ENCODE measurements around the gene INSIG1. TPM values are rescaled to one million over a fixed set of nuclear protein-coding genes. Genes with fewer than 3 reads are reported as not detected.

INSIG1 gene
- total and polyA plus RNA-seq, 2 of the 4 experiments (the other 2 are of a cell fraction): 19.0 to 26.0 TPM

DNA sequence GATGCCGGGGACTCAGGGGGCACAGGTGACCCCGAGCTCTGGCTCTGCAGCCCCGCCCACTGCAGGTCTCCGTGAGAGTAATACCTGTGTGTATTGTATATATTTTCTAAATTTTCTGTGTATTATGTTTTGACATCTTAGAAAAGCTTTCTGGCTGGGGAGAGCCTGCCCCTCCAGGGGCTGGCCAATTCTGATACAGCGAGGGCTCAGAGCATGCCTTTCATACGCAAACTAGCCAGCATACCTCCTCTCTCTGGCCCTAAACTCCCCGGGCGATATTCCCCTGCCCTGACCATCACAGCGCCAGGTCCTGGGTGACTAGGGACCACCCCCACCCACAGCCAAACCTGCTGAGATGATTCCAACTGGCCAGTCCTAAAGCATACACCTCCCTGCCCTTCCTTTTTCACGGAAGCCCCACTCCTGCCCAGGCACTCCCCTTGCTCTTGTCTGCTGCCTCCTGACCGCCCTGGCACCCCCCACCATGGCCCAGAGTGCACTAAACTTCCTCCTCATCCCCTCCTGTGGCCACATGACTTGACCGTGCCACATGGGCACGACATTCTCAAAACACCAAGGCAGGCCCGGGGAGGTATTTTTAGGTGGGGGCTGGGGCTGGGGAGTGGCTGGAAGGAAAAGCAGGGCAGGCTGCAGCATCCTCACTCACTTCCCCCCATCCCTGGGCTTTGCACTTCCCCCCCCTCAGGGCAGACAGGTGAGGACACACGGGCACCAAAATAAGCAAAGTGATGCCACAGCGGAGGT is 61.5 kb downstream of the INSIG1 start:
- ChIA-PET POLR2A (ENCODE audit: unreplicated experiment) (no interaction called here), CTCF (no interaction called here)
- intact Hi-C loops (cut with micrococcal nuclease) (no loop called here), dilution Hi-C loops (cut with HindIII; ENCODE audit: low sequenced_read_pairs, unreplicated experiment) (no loop called here), in situ Hi-C loops (cut with MboI; ENCODE audit: low sequenced_read_pairs) (no loop called here)
- Histone ChIP-seq H3K4me2 (ENCODE audit: low read depth, low read length) (no peak overlapping the region), H3K27me3 (ENCODE audit: control insufficient read depth, insufficient read depth, low read length) (peaks cover 52% of the 10 kb centered on the region), H3K4me1 (ENCODE audit: control insufficient read depth, insufficient read depth, low read length) (no peaks in the 10 kb centered on the region), H2AK9ac (replicated peaks; ENCODE audit: low read depth, low read length, poor library complexity) (no peak overlapping the region), H2BK15ac (ENCODE audit: low read depth, low read length) (no peak overlapping the region), H2BK5ac (ENCODE audit: low read depth, low read length, poor library complexity, severe bottlenecking) (no peak overlapping the region), H3K23ac (ENCODE audit: low read depth, low read length) (no peak overlapping the region), H3K56ac (ENCODE audit: extremely low read depth, insufficient read depth, low read length) (no peak overlapping the region), H4K5ac (ENCODE audit: low read depth, low read length) (no peak overlapping the region), H2BK120ac (ENCODE audit: low read depth, low read length) (no peak overlapping the region), H4K8ac (ENCODE audit: low read depth in 2 of 2, low read length in 2 of 2) (no peak overlapping the region), H4K20me1 (ENCODE audit: insufficient read depth, low read length) (no peaks in the 10 kb centered on the region), H3K79me1 (ENCODE audit: low read depth in 1 of 2, low read length in 2 of 2) (no peaks in the 10 kb centered on the region), H4K91ac (ENCODE audit: insufficient read depth, low read depth, low read length) (no peak overlapping the region), H3K36me3 (ENCODE audit: control insufficient read depth, insufficient read depth, low read length) (no peaks in the 10 kb centered on the region), H3K4ac (ENCODE audit: low read depth, low read length) (no peak overlapping the region), H3K27ac (ENCODE audit: insufficient read depth, low read length) (no peak overlapping the region), H2AK5ac (ENCODE audit: low read depth, low read length) (no peak overlapping the region), H3K14ac (replicated peaks; ENCODE audit: low read depth, low read length) (no peak overlapping the region), H3K9me1 (ENCODE audit: insufficient read depth, low read length) (peaks cover 6% of the 10 kb centered on the region; the same call in 1 of the 2 replicates), H3K4me3 (ENCODE audit: insufficient read depth, low read depth, low read length) (no peak overlapping the region), H3K9ac (ENCODE audit: low read depth, low read length) (no peak overlapping the region), H3K18ac (ENCODE audit: low read depth, low read length) (no peak overlapping the region), H2AFZ (replicated peaks; ENCODE audit: low read length, poor library complexity) (no peak overlapping the region), H3K9me3 (ENCODE audit: control insufficient read depth, insufficient read depth, low read length) (no peaks in the 10 kb centered on the region), H2BK20ac (ENCODE audit: low read depth, low read length) (no peak overlapping the region)
- TF ChIP-seq MAFK (IDR thresholded peaks at IDR 0.05; ENCODE audit: low read depth, low read length) (no peak), FOS (IDR thresholded peaks at IDR 0.05; ENCODE audit: low read depth, low read length) (no peak), POLR2A (IDR thresholded peaks at IDR 0.05; ENCODE audit: low read depth, low read length) (no peak), BHLHE40 (IDR thresholded peaks at IDR 0.05; ENCODE audit: low read depth, low read length) (no peak)
- TF ChIP-seq, protein P1, sequence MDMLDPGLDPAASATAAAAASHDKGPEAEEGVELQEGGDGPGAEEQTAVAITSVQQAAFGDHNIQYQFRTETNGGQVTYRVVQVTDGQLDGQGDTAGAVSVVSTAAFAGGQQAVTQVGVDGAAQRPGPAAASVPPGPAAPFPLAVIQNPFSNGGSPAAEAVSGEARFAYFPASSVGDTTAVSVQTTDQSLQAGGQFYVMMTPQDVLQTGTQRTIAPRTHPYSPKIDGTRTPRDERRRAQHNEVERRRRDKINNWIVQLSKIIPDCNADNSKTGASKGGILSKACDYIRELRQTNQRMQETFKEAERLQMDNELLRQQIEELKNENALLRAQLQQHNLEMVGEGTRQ (IDR thresholded peaks at IDR 0.05; ENCODE audit: low read depth, low read length): no peak
- ATAC-seq (ENCODE audit: low read depth) (no peak), DNase-seq (no peak)
- BruUV-seq (replicated peaks): no TSS peak
- WGBS, 2 experiments (ENCODE audit: extremely low coverage in 2 of 2, insufficient read length in 1 of 2): 18% methylated on average over 3 of the region's 16 CpGs; no CpG with 5 or more reads in 1 of the 2 experiments

Other genes with a start within 250 kb of the INSIG1 start
- not detected in 2 replicates for gene HTR5A, start 227.6 kb upstream of the INSIG1 start, total RNA-seq (2012; rRNA removed)
- gene HTR5A, start 227.6 kb upstream of the INSIG1 start, polyA plus RNA-seq (2012; rRNA removed): not detected in 2 replicates
- gene EN2, start 160.3 kb downstream of the INSIG1 start, total RNA-seq (2012; rRNA removed): not detected in 2 replicates
- gene EN2, start 160.3 kb downstream of the INSIG1 start, polyA plus RNA-seq (2012; rRNA removed): not detected in 2 replicates
- gene CNPY1, start 248.7 kb downstream of the INSIG1 start, total RNA-seq (2012; rRNA removed): not detected in 2 replicates
- gene CNPY1, start 248.7 kb downstream of the INSIG1 start, polyA plus RNA-seq (2012; rRNA removed): not detected in 2 replicates

Measured in IMR-90 (cell line).